Ammon's horn (tissue), 1 donor: ENCODE data around the gene KIAA1755.
"Not testable (repeated sequence)": the region's sequence is repeated elsewhere in the genome, so short reads cannot be mapped to it uniquely, and the experiment has no call there.

Experiments used
- DNase-seq: peaks from one replicate; pipeline ENCODE4 v3.0.0-alpha.2; 2016; ENCODE audit warnings: low spot score

The KIAA1755 gene

DNA sequence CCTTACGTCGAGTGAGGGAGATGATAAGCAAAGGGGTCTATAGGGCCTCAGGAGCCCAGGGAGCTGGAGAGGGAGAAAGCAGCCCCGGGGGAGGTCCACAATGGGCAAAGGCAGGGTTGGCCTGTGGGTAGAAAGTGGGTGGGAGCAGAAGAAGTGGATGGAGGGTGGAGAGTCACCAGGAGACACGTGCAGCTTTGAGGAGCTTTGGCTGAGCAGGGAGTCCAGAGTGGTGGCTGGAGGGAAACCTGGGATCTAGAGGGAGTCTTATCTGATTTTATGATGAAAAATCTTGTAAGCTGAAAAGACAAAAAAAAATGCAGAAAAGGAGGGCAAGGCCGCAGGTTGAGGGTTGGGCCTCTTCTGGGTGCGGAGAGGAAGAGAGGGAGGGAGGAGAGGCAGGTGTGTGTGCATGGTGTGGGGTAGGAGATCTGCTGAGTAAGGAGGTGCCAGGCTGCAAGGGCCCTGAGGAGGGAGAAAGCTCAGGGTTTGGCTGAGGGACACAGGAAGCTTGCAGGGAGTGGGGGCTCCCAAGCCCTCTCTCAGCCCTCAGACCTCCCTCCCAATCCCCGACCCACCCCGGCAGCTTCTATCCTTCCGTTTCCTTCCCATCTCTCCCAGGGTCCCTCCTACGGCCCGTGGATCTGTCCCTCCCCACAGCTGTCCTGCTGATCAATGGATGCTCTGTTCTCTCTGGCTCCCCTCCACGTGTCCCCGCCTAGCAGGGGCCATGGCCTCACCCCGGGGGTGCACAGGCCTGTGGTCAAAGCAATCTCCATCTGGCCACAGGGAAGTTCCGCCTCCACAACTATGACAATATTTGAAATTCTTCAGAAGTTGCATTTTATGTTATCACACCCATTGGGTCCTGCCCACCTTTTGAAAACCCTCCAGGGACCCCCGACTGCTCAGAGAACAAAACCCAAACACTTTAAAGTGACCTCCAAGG is 26.3 kb upstream of the KIAA1755 start:
- peak; percentile 95 for DNase-seq

DNA sequence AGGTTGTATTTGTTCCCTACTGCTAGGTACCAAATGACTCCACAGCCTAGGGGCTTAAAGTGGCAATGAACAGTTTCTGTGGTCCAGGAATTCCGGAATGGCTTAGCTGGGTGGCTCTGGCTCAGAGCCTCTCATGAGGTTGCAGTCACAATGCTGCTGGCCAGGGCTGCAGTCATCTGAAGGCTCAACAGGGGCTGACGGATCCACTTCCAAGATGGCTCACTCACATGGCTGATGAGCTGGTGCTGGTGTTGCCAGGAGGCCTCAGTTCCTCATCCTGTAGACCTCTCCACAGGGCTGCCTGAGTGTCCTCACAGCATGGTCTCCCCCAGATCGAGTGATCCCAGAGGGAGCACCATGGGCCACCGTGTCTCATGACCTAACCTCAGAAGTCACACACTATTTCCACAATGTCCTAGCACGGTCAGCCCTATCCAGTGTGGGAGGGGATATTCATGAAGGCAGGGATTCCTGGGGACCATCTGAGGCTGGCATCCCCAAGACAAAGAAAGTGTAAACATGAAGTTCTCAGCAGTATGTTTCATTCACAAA is 24.4 kb upstream of the KIAA1755 start:
- no peak for DNase-seq

DNA sequence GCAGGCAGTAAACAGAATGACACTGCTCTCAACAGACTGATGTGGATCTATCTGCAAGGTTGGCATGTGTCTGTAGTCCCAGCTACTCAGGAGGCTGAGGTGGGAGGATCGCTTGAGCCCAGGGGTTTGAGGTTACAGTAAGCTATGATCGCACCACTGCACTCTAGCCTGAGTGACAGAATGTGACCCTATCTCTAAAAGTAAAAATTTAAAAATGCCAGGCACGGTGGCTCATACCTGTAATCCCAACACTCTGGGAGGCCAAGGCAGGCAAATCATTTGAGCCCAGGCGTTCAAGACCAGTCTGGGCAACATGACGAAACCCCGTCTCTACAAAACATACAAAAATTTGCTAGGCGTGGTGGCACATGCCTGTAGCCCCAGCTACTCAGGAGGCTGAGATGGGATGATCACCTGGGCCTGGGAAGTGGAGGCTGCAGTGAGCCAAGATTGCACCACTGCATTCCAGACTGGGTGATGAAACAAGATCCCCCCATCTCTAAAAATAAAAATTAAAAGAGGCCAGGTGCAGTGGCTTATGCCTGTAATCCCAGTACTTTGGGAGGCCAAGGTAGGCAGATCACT is 23.6 kb upstream of the KIAA1755 start:
- DNase-seq, result not testable (repeated sequence)

DNA sequence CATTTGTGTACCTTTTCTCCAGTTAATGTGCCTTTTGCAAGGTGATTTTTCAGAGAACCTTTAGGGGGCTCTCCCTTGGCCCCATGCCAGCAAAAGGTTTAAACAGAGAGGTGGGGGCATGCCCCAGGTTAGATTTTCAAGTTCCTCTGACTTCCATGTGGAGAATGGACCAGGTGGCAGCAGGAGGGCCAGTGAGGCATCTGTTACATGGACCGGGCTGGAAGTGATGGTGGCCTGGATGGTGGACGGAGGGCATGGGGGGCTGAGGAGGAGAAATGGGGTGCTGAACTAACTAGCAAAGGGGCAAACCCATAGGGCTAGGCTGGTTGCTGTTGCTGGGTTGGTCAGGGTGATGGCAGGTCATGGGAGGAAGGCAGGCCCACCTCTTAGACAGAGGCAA is 22.7 kb upstream of the KIAA1755 start:
- no peak for DNase-seq

DNA sequence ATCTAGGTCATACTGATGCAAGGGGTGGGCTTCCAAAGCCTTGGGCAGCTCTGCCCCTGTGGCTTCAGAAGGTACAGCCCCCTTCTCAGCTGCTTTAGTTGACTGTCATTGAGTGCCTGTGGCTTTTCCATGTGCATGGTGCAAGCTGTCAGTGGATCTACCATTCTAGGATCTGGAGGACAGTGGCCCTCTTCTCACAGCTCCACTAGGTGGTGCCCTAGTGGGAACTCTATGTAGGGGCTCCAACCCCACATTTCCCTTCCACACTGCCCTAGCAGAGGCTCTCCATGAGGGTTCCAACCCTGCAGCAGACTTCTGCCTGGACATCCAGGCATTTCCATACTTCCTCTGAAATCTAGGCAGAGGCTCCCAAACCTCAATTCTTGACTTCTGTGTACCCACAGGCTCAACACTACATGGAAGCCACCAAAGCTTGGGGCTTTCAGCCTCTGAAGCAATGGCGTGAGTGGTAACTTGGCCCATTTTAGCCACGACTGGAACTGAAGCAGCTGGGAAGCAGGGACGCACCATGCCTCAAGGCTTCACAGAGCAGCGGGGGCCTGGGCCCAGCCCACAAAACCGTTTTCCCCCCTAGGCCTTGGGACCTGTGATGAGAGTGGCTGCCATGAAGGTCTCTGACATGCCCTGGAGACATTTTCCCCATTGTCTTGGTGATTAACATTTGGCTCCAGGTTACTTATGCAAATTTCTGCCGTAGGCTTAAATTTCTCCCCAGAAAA is 20.8 kb upstream of the KIAA1755 start:
- DNase-seq, result not testable (repeated sequence)

DNA sequence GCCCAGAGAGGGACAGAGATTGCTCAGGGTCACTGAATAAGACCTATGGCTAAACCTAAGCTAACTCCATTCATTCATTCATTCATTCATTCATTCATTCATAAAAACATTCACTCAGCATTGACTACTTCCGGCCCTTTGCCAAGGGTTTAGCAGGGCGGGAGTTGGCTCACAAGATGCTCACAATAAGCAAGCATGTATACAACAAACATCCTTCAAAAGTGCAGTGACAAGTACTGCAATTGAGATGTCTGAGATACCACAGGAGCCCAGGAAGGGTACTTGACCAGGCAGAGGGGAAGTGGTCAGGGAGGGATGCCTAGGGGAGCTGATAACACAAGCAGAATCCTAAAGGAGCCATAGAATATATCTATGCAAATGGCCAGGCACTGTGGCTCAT is 18.2 kb upstream of the KIAA1755 start:
- DNase-seq, result no peak

DNA sequence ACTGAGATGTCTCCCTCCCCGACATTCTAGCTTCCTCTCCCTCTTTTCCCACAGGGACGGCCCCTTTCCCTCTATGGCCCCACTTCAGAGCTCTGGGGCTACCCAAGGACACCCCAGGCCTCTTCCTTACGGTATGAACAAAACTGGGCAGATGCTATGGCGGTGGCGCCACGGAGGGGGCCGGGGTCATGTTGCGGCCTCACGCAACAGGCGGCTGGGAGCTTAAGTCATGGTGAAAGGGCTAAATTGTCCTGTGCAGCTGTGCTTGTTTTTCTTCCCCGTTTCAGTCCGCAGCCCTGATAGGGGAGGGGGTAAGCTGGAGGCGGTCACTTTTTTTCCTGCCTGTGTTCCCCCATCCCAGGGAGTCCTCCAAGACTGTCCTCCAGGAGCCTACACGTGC is 17.6 kb upstream of the KIAA1755 start:
- DNase-seq, result peak; percentile 66

DNA sequence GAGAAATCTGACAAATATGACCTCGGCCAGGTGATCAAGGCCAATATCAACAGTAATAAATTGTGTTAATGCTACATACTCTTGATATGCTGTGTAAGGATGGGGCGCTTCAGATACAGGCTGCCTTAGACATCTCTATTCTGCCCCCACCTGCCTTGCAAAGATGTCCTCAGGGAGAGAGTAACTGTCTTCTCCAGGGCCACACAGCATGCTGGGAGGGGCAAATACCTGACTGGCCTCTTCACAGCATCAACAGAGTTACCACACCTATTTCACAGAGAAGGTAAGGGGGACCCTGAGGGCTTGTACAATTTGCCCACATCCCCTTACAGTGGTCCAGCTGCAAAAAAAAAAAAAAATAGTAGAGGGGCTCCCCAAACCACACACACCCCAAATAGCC is 17.2 kb upstream of the KIAA1755 start:
- DNase-seq, result no peak

DNA sequence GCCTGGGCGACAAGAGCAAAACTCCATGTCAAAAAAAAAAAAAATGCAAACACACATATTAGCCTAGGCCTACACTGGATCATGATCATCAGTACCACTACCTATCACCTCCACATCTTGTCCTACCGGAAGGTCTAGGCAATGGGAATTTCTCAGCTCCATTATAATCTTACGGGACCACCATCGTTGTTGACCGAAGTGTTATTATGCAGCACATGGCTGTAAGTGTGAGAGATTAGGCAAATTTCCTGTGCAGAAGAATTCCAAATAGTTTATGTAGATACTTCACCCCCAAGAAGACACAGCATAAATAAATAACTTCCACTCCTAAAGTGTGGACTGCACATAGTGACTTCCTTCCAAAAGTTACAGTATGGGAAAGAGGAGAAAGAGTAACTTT is 16.8 kb upstream of the KIAA1755 start:
- DNase-seq, result no peak

DNA sequence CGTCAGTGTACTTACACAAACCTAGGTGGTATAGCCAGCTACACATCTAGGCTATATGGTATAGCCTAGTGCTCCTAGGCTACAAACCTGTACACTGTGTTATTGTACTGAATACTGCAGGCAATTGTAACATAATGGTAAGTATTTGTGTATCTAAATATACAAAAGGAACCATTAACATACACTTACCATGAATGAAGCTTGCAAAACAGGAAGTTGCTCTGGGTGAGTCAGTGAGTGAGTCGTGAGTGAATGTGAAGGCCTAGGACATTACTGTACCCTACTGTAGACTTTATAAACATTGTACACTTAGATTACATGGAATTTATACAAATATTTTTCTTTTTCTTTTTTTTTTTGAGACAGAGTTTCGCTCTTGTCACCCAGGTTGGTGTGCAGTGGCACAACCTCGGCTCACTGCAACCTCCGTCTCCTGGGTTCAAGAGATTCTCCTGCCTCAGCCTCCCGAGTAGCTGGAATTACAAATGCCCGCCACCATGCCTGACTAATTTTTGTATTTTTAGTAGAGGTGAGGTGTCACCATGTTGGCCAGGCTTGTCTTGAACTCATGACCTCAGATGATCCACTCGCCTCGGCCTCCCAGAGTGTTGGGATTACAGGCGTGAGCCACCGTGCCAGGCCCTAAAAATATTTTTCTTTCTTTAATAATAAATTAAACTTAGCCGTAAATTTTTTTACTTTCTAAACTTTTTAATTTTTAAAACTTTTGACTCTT is 15.4 kb upstream of the KIAA1755 start:
- no peak for DNase-seq

DNA sequence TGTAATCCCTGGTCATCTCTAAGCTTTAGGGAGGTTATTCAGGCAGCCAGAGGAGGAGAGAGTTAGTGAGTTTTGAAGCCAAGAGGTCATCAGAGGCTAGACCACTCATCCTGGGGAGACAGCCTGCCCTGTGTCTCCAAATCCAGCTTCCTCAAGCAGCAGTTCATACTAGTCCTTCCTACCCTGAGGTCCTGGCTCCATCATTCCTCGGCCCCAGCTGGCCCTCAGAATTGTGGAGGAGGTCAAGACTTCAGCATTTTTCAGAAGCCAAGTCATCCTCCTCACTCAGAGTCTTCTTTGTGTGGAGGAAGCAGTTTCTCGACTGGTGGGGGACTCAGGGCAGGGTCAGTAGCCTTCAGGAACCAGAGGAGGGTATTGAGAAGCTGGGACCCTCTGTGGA is 12.4 kb upstream of the KIAA1755 start:
- no peak for DNase-seq

DNA sequence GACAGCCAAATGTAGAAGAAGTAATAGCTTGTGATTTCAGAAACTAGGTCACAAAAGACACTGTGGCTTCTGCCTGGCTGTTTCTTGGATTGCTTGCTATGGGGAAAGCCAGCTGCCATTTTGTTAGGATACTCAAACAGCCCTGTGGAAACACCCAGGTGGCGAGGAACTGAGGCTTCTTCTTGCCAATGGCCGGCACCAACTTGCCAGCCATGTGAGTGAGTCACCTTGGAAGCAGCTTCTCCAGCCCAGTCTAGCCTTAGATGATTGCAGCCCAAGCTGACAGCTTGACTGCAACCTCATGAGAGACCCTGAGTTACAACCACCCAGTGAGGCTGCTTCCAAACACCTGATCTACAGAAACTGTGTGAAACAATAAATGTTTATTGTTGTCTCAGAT is 11.9 kb upstream of the KIAA1755 start:
- DNase-seq, result no peak

DNA sequence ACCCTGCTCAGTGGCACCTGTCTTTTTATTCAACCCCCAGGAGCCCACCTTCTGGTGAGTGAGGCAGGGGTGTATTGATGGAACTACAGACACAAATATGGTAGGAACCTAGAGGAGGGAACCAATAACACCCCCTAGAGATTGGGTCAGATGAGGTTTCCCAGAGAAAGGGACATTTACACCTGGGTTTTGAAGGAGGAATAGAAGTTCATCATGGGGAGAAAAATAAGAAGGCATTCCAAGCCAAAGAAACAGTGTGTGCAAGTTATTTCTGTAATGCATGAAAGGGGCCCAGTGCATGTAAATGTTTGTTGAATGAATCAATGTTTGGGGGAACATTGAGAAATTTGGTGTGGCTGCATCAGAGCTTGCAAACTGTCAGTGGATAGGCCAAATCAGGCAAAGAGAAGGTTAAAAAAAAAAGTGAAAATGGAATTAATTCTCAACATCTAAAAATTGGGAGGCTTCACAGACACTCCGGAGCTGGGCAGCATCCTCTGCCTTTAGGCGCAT is 11.1 kb upstream of the KIAA1755 start:
- no peak for DNase-seq

DNA sequence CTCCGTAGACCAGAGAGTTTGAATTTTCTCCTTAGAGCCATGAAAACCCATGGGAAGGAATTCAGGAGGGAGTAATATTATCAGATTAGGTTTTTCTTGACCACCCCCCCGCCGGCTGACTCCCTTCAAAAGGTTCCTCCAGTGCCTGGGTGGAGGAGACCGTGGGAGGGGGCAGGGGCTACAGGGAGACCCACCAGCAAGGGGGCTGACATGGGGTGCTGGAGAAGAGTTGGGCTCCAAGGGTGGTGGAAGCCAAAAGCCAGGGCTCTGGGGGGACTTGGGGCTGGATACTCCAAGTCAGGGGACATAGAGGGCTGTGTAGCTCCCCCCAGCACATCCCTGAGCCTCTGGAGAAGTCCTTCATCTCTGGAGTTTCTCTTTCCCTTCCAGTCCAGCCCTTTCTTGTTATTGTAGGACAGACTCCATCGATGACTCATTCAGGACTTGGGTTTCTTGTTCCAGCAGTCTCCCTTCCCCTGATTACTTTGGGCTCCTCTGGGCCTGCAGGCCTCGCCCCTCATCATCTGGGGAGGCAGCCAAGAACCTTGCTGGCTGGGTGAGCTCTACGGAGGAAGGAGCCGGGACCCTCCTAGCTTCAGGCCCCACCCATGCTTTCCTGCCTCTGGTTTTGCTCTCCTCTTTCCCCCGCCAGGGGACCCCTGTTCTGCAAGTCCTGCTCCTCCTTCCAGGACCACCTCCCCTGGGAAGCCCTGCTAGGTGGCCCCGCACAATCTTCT is 10.5 kb upstream of the KIAA1755 start:
- no peak for DNase-seq

DNA sequence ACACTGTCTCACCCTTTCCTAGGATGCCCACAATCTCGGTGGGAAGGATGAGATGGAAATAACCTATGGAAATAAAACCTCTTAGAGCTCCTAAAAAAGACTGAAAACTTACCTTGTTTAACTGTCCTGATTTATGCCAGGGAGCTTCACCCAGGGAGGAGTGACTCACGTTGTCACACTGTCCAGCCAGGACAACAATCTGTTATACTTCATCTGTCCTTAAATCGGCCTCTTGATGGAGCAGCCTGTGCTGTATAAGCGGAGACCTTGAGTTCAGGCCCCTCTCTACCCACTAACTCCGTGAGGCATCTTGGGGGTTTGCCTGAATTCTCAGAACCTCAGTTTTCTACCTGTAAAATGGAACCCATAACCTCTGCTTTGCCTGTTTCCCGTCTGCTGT is 9.2 kb upstream of the KIAA1755 start:
- no peak for DNase-seq

DNA sequence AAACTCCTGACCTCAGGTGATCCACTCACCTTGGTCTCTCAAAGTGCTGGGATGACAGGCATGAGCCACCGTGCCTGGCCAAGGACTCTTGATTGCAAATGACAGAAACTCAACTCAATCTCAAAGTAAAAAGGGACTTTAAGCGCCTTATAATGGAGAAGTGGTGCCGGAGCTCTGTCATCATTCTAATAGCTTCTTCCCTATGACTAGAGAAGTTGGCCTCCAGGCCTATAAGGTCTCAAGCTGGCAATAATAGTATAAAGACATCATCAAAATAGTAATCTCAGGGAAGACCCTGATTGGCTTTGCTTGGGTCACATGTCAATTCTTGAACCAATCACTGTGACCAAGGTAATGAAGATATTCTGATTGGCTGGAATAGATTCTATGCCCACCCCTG is 8.5 kb upstream of the KIAA1755 start:
- DNase-seq, result no peak

DNA sequence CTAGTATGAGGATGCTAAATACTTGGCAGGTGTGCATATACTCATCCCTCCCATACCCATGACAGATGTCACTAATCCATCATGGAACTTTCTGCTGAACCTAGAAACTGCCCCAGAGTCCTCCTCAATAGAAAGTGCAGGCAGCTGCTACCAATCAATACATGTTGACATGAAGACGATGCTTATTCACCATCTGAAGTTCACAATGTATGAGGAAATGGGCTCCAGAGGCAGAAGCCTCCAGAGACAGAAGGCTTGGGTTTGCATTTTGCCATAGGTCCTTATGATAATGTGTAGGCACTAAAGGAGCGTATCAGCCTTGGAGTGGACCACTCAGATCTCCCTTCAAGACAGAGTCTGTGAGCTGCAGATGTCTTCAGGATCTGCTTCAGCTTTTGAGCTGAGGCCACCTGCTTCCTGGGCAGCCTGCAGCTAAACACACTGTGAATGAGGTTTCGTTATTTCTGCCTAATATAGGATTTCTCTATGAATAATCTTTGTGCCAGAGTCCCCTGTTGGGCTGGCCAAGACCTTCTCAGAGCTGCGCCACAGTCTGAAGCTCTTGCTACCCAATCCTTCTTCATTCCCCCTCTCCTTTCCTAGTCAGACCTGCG is 7.5 kb upstream of the KIAA1755 start:
- no peak for DNase-seq

DNA sequence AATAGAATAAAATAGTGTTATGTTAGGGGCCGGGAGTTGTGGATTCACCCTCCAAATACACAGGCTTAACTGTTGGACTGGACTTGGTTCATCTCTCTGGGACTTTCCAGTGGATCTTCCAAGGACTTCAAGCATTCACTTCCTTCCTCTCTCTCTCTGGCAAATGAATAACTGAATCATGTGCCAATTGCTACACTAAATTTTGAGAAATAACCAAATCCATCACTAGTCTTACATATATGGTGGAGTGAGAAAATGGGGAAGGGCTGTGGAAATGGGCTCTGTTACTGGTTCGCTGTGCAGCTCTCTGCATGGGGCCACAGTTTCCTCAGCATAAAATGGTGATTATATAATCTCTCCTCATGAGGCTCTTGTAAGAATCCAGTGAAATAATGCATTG is 6.8 kb upstream of the KIAA1755 start:
- DNase-seq, result no peak

DNA sequence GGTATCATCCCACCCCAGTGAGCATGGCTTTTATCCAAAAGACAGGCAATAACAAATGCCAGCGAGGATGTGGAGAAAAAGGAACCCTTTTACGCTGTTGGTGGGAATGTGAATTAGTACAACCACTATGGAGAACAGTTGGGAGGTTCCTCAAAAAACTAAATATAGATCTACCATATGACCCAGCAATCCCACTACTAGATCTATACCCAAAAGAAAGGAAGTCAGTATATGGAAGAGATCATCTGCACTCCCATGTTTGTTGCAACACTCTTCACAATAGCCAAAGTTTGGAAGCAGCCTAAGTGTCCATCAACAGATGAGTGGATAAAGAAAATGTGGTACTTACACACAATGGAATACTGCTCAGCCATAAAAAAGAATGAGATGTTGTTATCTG is 5.9 kb upstream of the KIAA1755 start:
- DNase-seq, result no peak

DNA sequence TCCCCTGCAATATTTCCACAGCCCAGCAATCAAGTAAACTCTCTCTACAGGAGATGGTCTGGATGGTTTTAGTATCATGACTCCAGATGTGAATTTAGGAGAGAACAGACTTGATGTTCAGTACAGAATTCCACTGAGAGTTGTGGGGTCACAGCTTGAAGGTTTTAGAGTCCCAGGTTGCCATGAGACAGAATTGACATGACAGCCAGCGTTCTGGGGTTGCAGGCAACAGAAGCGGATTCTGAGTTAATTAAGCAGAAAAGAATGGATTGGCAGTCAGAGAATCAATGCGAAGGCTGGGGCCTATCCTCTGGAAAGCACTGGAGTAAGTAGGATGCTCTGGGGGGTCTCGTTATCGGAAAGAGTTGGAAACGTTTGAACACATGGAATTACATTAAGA is 2.4 kb upstream of the KIAA1755 start:
- DNase-seq, result no peak

DNA sequence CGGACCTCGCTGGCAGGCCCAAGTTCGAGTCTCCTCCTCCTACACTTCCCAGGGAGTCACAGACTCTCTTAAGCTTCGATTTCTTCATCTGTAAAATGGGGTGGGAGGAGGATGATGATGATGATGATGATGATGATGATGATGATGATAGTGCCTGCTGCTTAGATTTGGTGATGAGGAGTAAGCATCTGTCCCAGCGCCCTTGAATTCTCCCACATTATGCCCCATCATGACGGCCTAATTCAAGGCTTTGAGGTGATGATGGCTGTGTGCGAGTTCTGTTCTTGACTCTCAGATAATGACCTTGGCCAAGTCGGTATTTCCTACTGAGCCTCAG is 487 bp upstream of the KIAA1755 start:
- no peak for DNase-seq
